GM18526 (cell line): ENCODE results near the gene SREBF2.

ENCODE experiments used
- POLR2A ChIP-seq: IDR thresholded peaks from 3 replicates; pipeline ENCODE4 v1.6.1; 2011; ENCODE audit not compliant: insufficient read length; ENCODE audit errors: extremely low read depth

Gene SREBF2

GRCh38 chr22:41875531-41876270 is 42.8 kb downstream of the SREBF2 start:
- TF ChIP-seq POLR2A, result no peak

- TF ChIP-seq POLR2A, result no peak
Observed at GRCh38 chr22:41876275-41876674, 43.4 kb downstream of the SREBF2 start.

GRCh38 chr22:41876675-41877074 is 43.8 kb downstream of the SREBF2 start:
- no peak for TF ChIP-seq POLR2A

GRCh38 chr22:41880653-41881052 is 47.7 kb downstream of the SREBF2 start:
- TF ChIP-seq POLR2A, result no peak

GRCh38 chr22:41883400-41883799 is 50.5 kb downstream of the SREBF2 start:
- TF ChIP-seq POLR2A, result no peak

GRCh38 chr22:41885116-41885515 is 52.2 kb downstream of the SREBF2 start:
- TF ChIP-seq POLR2A, result no peak

- TF ChIP-seq POLR2A, result no peak
Observed at GRCh38 chr22:41885516-41885915, 52.6 kb downstream of the SREBF2 start.

- TF ChIP-seq POLR2A, result no peak
Observed at GRCh38 chr22:41888627-41889200, 55.8 kb downstream of the SREBF2 start.

- TF ChIP-seq POLR2A, result no peak
Observed at GRCh38 chr22:41891407-41891806, 58.5 kb downstream of the SREBF2 start.

- no peak for TF ChIP-seq POLR2A
Observed at GRCh38 chr22:41892721-41893120, 59.8 kb downstream of the SREBF2 start.

- no peak for TF ChIP-seq POLR2A
Observed at GRCh38 chr22:41893591-41894375, 60.9 kb downstream of the SREBF2 start.

GRCh38 chr22:41898645-41899044 is 65.7 kb downstream of the SREBF2 start:
- TF ChIP-seq POLR2A, result no peak

- TF ChIP-seq POLR2A, result no peak
Observed at GRCh38 chr22:41899110-41899509, 66.2 kb downstream of the SREBF2 start.

GRCh38 chr22:41899992-41900651 is 67.2 kb downstream of the SREBF2 start:
- no peak for TF ChIP-seq POLR2A

GRCh38 chr22:41900652-41901312 is 67.9 kb downstream of the SREBF2 start:
- no peak for TF ChIP-seq POLR2A
